Measurements from ENCODE around the gene MALRD1. TPM values are rescaled to one million over a fixed set of nuclear protein-coding genes. Genes with fewer than 3 reads are reported as not detected.
A peak's percentile ranks its signal among the peaks of the same experiment; 100 is the strongest.

The MALRD1 gene
- total RNA-seq, 1 donor from 2014 or later: 0.45 TPM

DNA sequence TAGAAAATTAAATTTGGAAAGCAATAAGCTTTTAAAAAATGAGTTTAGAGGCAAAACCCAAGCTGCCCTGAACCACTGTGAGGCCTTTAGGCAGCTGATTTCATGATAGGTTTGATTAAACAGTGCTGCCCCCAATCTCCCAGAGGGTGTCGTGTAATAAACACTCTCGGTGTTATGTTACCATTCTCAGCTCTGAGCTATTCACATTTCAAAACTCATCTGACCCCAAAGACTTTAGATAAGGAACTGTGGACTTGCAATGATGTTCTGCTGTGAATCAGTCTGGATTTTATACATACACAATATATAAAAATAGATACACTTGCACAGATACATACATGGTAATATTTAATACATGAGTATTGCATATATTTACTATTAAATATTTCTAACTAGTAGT is 120.4 kb downstream of the MALRD1 start:
- no peaks in the 10 kb centered on the region for H3K36me3 Mint-ChIP-seq (ENCODE audit: low read depth, unreplicated experiment)
- DNase-seq (ENCODE audit: low read depth) (no peak), FAIRE-seq (no peak)
- Histone ChIP-seq H3K79me2 (ENCODE audit: insufficient read depth, low read length) (no peaks in the 10 kb centered on the region), H3K27me3 (ENCODE audit: insufficient read depth, low read length) (no peaks in the 10 kb centered on the region), H3K36me3 (ENCODE audit: insufficient read depth, low read length) (no peaks in the 10 kb centered on the region), H4K20me1 (ENCODE audit: insufficient read depth, low read length) (no peaks in the 10 kb centered on the region), H3K9me3 (ENCODE audit: insufficient read depth, low read depth, low read length) (no peaks in the 10 kb centered on the region), H2AFZ (ENCODE audit: low read depth, low read length) (no peak overlapping the region), H3K27ac (ENCODE audit: low read depth, low read length) (no peak overlapping the region), H3K4me2 (ENCODE audit: low read length) (no peak overlapping the region), H3K4me1 (ENCODE audit: insufficient read depth, low read length) (peaks cover 2% of the 10 kb centered on the region), H3K9ac (ENCODE audit: low read length) (no peak overlapping the region), H3K4me3 (ENCODE audit: insufficient read depth, low read depth, low read length) (no peak overlapping the region)
- H3K4me1 Mint-ChIP-seq (ENCODE audit: low read depth, unreplicated experiment): peaks cover 5% of the 10 kb centered on the region
- TF ChIP-seq, protein P1, sequence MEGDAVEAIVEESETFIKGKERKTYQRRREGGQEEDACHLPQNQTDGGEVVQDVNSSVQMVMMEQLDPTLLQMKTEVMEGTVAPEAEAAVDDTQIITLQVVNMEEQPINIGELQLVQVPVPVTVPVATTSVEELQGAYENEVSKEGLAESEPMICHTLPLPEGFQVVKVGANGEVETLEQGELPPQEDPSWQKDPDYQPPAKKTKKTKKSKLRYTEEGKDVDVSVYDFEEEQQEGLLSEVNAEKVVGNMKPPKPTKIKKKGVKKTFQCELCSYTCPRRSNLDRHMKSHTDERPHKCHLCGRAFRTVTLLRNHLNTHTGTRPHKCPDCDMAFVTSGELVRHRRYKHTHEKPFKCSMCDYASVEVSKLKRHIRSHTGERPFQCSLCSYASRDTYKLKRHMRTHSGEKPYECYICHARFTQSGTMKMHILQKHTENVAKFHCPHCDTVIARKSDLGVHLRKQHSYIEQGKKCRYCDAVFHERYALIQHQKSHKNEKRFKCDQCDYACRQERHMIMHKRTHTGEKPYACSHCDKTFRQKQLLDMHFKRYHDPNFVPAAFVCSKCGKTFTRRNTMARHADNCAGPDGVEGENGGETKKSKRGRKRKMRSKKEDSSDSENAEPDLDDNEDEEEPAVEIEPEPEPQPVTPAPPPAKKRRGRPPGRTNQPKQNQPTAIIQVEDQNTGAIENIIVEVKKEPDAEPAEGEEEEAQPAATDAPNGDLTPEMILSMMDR (IDR thresholded peaks at IDR 0.05; ENCODE audit: insufficient read depth, low read depth, low read length): no peak
- TF ChIP-seq EZH2 (IDR thresholded peaks at IDR 0.05; ENCODE audit: insufficient read depth, low read length): no peak
- H3K9me3 Mint-ChIP-seq (ENCODE audit: unreplicated experiment): no peaks in the 10 kb centered on the region
- no peaks in the 10 kb centered on the region for H3K27me3 Mint-ChIP-seq (ENCODE audit: low read depth, unreplicated experiment)
- H3K27ac Mint-ChIP-seq (ENCODE audit: unreplicated experiment): no peak overlapping the region
- no peak overlapping the region for H3K4me3 Mint-ChIP-seq (ENCODE audit: unreplicated experiment)

DNA sequence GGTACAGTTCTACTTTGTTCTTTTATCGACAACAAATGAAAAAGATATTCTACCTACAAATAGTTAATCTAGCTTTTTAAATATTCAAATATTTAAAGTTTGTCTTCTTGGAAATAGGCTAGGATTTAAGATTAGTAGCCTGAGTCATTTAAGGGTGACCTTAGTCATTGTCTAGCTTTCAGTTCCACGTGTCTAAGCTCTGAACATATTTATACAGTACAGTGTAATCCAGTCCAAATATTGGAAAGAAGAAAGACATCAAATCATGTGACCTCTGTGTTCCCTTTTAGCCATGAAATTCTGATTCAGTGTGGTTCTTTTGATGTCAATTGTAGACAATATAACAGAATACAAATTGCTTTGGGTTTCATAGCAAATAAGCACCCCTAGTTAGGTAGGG is 121.1 kb downstream of the MALRD1 start:
- Mint-ChIP-seq H3K4me3 (ENCODE audit: unreplicated experiment) (no peak overlapping the region), H3K36me3 (ENCODE audit: low read depth, unreplicated experiment) (no peaks in the 10 kb centered on the region)

DNA sequence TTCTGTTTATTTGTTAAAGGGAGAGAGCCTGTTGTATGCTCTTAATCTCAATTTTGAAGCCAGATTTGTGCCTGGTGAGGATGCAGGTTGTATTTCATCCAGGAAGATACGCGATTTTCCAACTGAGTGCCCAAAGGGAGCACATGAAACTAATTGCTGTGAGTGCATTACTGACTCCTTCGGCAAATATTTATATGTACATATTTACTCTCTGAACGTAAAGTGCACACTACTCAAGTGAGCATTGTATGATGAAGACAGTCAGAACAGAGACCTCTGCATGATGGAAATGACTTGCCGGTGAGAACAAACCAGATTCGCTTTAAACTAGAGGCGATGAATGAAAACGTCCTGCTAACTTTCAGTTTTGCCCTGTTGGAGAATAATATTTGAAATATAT is 130.1 kb downstream of the MALRD1 start:
- Histone ChIP-seq H3K36me3 (ENCODE audit: insufficient read depth, low read length) (no peaks in the 10 kb centered on the region), H3K27me3 (ENCODE audit: insufficient read depth, low read length) (no peaks in the 10 kb centered on the region), H3K27ac (ENCODE audit: low read depth, low read length) (no peak overlapping the region), H3K4me3 (ENCODE audit: insufficient read depth, low read depth, low read length) (no peak overlapping the region), H3K4me1 (ENCODE audit: insufficient read depth, low read length) (no peaks in the 10 kb centered on the region), H4K20me1 (ENCODE audit: insufficient read depth, low read length) (no peaks in the 10 kb centered on the region), H3K4me2 (ENCODE audit: low read length) (no peak overlapping the region), H3K9ac (ENCODE audit: low read length) (no peak overlapping the region), H3K9me3 (ENCODE audit: insufficient read depth, low read depth, low read length) (no peaks in the 10 kb centered on the region), H3K79me2 (ENCODE audit: insufficient read depth, low read length) (no peaks in the 10 kb centered on the region), H2AFZ (ENCODE audit: low read depth, low read length) (no peak overlapping the region)
- H3K4me3 Mint-ChIP-seq (ENCODE audit: unreplicated experiment): no peak overlapping the region
- no peak overlapping the region for H3K27ac Mint-ChIP-seq (ENCODE audit: unreplicated experiment)
- no peaks in the 10 kb centered on the region for H3K9me3 Mint-ChIP-seq (ENCODE audit: unreplicated experiment)
- FAIRE-seq: no peak
- no peaks in the 10 kb centered on the region for H3K4me1 Mint-ChIP-seq (ENCODE audit: low read depth, unreplicated experiment)
- no peaks in the 10 kb centered on the region for H3K36me3 Mint-ChIP-seq (ENCODE audit: low read depth, unreplicated experiment)
- no peaks in the 10 kb centered on the region for H3K27me3 Mint-ChIP-seq (ENCODE audit: low read depth, unreplicated experiment)
- DNase-seq (ENCODE audit: low read depth): no peak
- TF ChIP-seq, protein P1 (IDR thresholded peaks at IDR 0.05; ENCODE audit: insufficient read depth, low read depth, low read length): no peak
- TF ChIP-seq EZH2 (IDR thresholded peaks at IDR 0.05; ENCODE audit: insufficient read depth, low read length): no peak

More for the DNA sequence above, 121.1 kb downstream of the MALRD1 start:
- Mint-ChIP-seq H3K9me3 (ENCODE audit: unreplicated experiment) (no peaks in the 10 kb centered on the region), H3K27me3 (ENCODE audit: low read depth, unreplicated experiment) (no peaks in the 10 kb centered on the region), H3K4me1 (ENCODE audit: low read depth, unreplicated experiment) (peaks cover 5% of the 10 kb centered on the region), H3K27ac (ENCODE audit: unreplicated experiment) (no peak overlapping the region)
- Histone ChIP-seq H2AFZ (ENCODE audit: low read depth, low read length) (no peak overlapping the region), H3K27me3 (ENCODE audit: insufficient read depth, low read length) (no peaks in the 10 kb centered on the region), H3K27ac (ENCODE audit: low read depth, low read length) (no peak overlapping the region), H3K79me2 (ENCODE audit: insufficient read depth, low read length) (no peaks in the 10 kb centered on the region), H4K20me1 (ENCODE audit: insufficient read depth, low read length) (no peaks in the 10 kb centered on the region), H3K36me3 (ENCODE audit: insufficient read depth, low read length) (no peaks in the 10 kb centered on the region), H3K4me2 (ENCODE audit: low read length) (no peak overlapping the region), H3K9ac (ENCODE audit: low read length) (no peak overlapping the region), H3K4me3 (ENCODE audit: insufficient read depth, low read depth, low read length) (no peak overlapping the region), H3K9me3 (ENCODE audit: insufficient read depth, low read depth, low read length) (no peaks in the 10 kb centered on the region), H3K4me1 (ENCODE audit: insufficient read depth, low read length) (peaks cover 2% of the 10 kb centered on the region)
- FAIRE-seq (no peak), DNase-seq (ENCODE audit: low read depth) (peak; percentile 54)
- TF ChIP-seq EZH2 (IDR thresholded peaks at IDR 0.05; ENCODE audit: insufficient read depth, low read length): no peak
- TF ChIP-seq, protein P1 (IDR thresholded peaks at IDR 0.05; ENCODE audit: insufficient read depth, low read depth, low read length): no peak
